Measurements from ENCODE around the gene C1orf141.

C1orf141 gene

GRCh38 chr1:67044631-67045270 is 90.0 kb downstream of the C1orf141 start:
- Histone ChIP-seq H3K27me3 (ENCODE audit: control insufficient read depth in 2 of 2, insufficient read depth in 2 of 2, low read length in 2 of 2) (no peaks in the 10 kb centered on the region), H3K4me3 (ENCODE audit: low read length in 2 of 2) (no peak overlapping the region), H3K27ac (ENCODE audit: low read depth in 2 of 2, low read length in 2 of 2) (no peak overlapping the region), H3K9ac (ENCODE audit: low read depth in 1 of 2, low read length in 2 of 2) (no peak overlapping the region), H3K4me1 (ENCODE audit: control insufficient read depth in 2 of 2, insufficient read depth in 2 of 2, low read length in 2 of 2) (peaks cover 0 to 2% of the 10 kb centered on the region in 2 donors), H3K9me3 (ENCODE audit: control insufficient read depth in 2 of 2, low read length in 2 of 2) (no peaks in the 10 kb centered on the region), H3K36me3 (ENCODE audit: control insufficient read depth in 2 of 2, insufficient read depth in 2 of 2, low read length in 2 of 2) (peaks cover 67 to 78% of the 10 kb centered on the region in 2 donors)

- no peaks in the 10 kb centered on the region for H3K27me3 ChIP-seq (ENCODE audit: control insufficient read depth in 2 of 2, insufficient read depth in 2 of 2, low read length in 2 of 2)
- H3K27ac ChIP-seq (ENCODE audit: low read depth in 2 of 2, low read length in 2 of 2) = no peak overlapping the region
- H3K9me3 ChIP-seq (ENCODE audit: control insufficient read depth in 2 of 2, low read length in 2 of 2) = no peaks in the 10 kb centered on the region
- H3K9ac ChIP-seq (ENCODE audit: low read depth in 1 of 2, low read length in 2 of 2) = no peak overlapping the region
- no peak overlapping the region for H3K4me3 ChIP-seq (ENCODE audit: low read length in 2 of 2)
- H3K36me3 ChIP-seq (ENCODE audit: control insufficient read depth in 2 of 2, insufficient read depth in 2 of 2, low read length in 2 of 2) = peaks cover 72 to 81% of the 10 kb centered on the region in 2 donors
- no peaks in the 10 kb centered on the region for H3K4me1 ChIP-seq (ENCODE audit: control insufficient read depth in 2 of 2, insufficient read depth in 2 of 2, low read length in 2 of 2)
These were observed 91.4 kb downstream of the C1orf141 start for GRCh38 chr1:67043366-67043765.

Data from mucosa of rectum (tissue), 2 donors.